Measurements from ENCODE around the gene PRICKLE1. TPM values are rescaled to one million over a fixed set of nuclear protein-coding genes. Genes with fewer than 3 reads are reported as not detected.

The PRICKLE1 gene
- 21.4 and 22.1 TPM in 2 replicates for total RNA-seq

DNA sequence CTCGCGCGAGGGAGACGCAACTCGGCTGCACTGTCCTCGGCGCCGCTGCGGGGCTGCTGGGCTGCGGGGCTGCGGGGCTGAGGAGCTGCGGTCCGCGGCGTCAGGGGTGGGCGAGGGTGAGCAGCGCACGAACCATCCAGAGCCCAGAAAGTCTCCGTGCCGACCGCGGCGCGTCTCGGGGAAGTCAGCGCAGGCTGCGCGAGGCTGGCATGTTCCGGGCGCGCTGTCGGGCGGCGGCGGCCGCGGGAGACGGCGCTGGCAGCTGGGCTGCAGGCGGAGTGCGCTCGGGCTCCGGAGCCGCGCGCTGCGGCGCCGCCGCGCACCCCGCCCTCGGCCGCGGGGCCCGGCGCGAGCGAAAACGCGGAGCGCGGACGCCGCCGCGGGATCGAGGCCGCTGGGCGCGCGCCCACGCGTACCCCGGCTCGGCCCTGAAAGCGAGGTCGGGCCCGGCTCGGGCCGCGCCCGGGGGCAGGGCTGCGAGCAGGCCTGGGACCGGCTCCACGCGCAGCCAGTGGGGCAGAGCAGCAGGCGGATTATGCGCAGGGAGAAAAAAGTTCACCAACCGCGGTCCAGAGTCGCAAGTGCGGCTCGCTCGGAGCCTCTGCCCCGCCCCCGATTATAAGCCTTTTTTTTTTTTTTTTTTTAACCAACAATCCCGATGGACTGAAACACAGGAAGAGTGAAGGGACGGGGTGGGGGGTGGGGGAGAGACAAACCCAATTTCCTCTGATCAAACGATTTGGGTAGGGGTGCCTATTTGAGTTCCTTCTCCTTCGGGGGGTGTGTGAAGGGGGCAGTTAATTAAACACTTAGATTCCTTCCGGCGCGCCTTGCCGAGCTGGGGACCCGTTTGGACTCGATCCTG is at the start of gene PRICKLE1:
Gene PRICKLE1 (minus strand): TSS at position 282 of the 865 bp plus-strand sequence. CDS start 117,230 bp downstream, outside the sequence.

All from endothelial cell of coronary artery (primary cell).